ENCODE measurements around the gene HDGFL2.
A peak's percentile ranks its signal among the peaks of the same experiment; 100 is the strongest.

The HDGFL2 gene

GRCh38 chr19:4516199-4516938, 44.3 kb downstream of the HDGFL2 start:
- no peak overlapping the region for H3K4me3 ChIP-seq (ENCODE audit: low read depth, low read length)
- TF ChIP-seq, protein P1, sequence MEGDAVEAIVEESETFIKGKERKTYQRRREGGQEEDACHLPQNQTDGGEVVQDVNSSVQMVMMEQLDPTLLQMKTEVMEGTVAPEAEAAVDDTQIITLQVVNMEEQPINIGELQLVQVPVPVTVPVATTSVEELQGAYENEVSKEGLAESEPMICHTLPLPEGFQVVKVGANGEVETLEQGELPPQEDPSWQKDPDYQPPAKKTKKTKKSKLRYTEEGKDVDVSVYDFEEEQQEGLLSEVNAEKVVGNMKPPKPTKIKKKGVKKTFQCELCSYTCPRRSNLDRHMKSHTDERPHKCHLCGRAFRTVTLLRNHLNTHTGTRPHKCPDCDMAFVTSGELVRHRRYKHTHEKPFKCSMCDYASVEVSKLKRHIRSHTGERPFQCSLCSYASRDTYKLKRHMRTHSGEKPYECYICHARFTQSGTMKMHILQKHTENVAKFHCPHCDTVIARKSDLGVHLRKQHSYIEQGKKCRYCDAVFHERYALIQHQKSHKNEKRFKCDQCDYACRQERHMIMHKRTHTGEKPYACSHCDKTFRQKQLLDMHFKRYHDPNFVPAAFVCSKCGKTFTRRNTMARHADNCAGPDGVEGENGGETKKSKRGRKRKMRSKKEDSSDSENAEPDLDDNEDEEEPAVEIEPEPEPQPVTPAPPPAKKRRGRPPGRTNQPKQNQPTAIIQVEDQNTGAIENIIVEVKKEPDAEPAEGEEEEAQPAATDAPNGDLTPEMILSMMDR (conservative IDR thresholded peaks at IDR 0.05; ENCODE audit: low read depth, low read length): no peak
- no peak for DNase-seq (ENCODE audit: low read depth)

DNA sequence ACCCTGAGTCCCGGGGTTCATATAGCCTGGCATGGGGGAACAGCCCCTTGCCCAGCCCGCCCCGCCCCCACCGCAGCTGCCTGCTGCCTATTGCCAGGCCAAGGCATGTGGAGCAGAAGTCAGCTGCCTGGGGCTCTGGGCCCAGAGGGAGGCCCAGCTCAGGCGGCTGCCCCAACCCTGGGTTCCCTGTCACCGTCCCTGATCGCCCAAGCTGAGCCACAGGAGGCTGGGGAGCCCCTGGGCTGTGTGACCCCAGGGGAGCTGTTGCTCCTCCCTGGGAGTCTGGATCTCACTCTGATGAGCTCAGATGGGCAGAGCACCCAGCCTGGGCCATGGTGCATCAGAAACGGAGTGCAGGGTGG, 44.8 kb downstream of the HDGFL2 start:
- TF ChIP-seq, protein P1 (conservative IDR thresholded peaks at IDR 0.05; ENCODE audit: low read depth, low read length): no peak
- no peak overlapping the region for H3K4me3 ChIP-seq (ENCODE audit: low read depth, low read length)

DNA sequence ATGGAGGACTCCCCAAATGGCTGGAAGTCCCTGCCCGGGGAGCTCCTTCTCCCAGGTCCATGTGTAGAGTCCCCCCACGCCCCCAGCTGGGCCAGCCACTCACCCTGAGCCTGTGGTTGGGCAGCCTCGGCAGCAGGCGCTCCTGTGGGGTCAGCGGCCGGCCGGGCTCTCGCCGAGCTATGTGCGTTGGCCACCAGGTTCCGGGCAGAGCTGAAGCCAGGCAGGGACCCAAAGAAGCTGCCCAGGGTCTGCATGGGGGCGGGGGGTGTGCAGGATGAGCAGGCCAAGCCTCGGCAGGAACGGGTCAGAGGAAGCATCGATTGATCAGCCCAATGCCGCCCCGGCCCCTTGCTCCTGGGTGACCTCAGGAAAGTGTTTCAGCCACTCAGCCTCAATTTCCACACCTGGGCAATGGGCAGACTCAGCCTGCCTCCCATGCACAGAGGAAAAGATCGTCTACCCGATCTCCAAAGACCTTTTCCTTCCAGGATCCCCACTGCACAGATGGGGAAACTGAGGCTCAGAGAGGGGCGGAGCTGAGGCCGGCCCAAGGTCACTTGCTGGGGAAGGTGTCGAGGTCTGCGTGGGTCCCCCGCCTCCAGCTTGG, 45.5 kb downstream of the HDGFL2 start:
- no peak overlapping the region for H3K4me3 ChIP-seq (ENCODE audit: low read depth, low read length)
- TF ChIP-seq, protein P1 (conservative IDR thresholded peaks at IDR 0.05; ENCODE audit: low read depth, low read length): no peak
- DNase-seq (ENCODE audit: low read depth): no peak

More for the DNA sequence above, 44.8 kb downstream of the HDGFL2 start:
- no peak for DNase-seq (ENCODE audit: low read depth)

DNA sequence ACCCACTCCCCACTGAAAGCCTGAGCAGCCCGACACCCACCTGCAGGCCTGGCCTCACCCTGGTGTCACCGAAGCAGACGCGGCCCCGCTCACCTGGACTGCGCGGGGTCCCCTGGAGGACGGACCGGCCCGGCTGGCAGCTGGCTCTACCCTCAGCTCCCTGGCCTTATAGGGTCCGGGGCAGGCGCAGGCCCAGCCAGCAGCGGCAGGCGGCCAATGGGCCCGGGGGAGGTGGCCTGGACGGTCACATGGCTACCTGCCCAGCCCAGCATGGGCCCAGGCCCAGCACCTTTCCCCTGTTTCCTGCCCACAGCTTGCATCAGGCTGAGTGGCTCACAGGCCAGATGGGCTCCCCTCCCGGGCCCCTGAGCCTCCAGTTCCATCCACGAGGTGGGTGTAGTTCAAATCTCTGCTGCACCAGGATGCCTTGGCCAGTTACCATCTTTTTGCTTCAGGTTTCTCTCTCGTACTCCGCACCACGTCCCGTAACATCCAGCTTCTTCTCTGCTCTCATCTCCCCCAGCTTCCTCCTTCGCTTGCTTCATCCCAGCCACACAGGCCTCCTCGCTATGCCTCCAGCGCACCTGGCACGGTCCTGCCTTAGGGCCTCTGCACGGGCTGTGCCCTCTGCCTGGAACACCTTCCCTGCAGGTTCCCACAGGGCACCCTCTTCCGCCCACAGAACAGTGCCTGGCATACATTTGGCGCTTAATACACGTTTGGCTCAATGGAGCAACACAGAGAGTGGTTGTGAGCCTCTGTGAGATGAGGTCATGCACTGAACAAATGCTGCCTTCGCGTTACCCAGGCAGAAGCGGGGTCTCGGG, 46.5 kb downstream of the HDGFL2 start, which contains the start of gene PLIN4:
Gene PLIN4, minus strand, starts transcription at position 142 of the 827 bp plus-strand sequence. CDS start 214 bp downstream, outside the sequence.
- DNase-seq (ENCODE audit: low read depth): peak; percentile 60
- H3K4me3 ChIP-seq (ENCODE audit: low read depth, low read length): no peak within 1 kb of the TSS
- TF ChIP-seq, protein P1 (conservative IDR thresholded peaks at IDR 0.05; ENCODE audit: low read depth, low read length): no peak

DNA sequence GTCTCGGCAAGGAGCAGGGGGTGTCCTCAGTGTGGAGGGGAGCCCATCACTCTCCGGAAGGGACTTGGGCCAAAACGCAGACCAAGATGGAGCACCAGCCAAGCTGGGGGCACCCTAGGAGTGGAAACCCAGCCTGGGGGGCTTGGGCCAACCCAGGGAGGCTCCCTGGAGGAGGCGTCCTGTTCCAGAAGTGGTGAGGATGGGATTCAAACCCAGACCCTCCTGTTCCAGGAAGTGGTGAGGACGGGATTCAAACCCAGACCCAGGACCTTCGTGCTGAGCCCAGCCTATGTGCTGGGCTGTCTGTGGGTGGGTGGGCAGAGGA, 47.0 kb downstream of the HDGFL2 start:
- no peak for DNase-seq (ENCODE audit: low read depth)
- H3K4me3 ChIP-seq (ENCODE audit: low read depth, low read length): no peak overlapping the region
- TF ChIP-seq, protein P1 (conservative IDR thresholded peaks at IDR 0.05; ENCODE audit: low read depth, low read length): no peak

- no peak for DNase-seq (ENCODE audit: low read depth)
- TF ChIP-seq, protein P1 (conservative IDR thresholded peaks at IDR 0.05; ENCODE audit: low read depth, low read length): no peak
- no peak overlapping the region for H3K4me3 ChIP-seq (ENCODE audit: low read depth, low read length)
Measured at GRCh38 chr19:4519521-4520277, 47.6 kb downstream of the HDGFL2 start.
